PC-3 (cell line): ENCODE data around the gene NDRG4.

Experiments used
- CTCF ChIP-seq: fragments of 300-600 bp; sonication (generic); conservative IDR thresholded peaks from 2 replicates; pipeline ENCODE4 v1.5.1; 2017; ENCODE audit warnings: antibody characterized with exemption, low read depth, mild to moderate bottlenecking, low read length
- EZH2phosphoT487 ChIP-seq: fragments of 300-600 bp; sonication (generic); IDR thresholded peaks from 2 replicates; pipeline ENCODE4 v1.6.1; 2018; ENCODE audit warnings: mild to moderate bottlenecking, antibody characterized with exemption, low read length, borderline replicate concordance

GRCh38 chr16:58472266-58472665, 27.7 kb upstream of the NDRG4 start:
- no peak for TF ChIP-seq CTCF
- TF ChIP-seq EZH2phosphoT487, result no peak
